NCI-H1694 treated with DMSO at 0.1 percent for 48 hours (cell line): ENCODE measurements around the gene RGS1.

ENCODE experiments used
- DNase-seq: peaks from one replicate; lab custom pipeline; 2025; lab: John Stamatoyannopoulos, UW

The RGS1 gene

GRCh38 chr1:192553741-192554140, 21.8 kb upstream of the RGS1 start:
- DNase-seq = no peak

GRCh38 chr1:192554904-192555303, 20.7 kb upstream of the RGS1 start:
- no peak for DNase-seq

DNA sequence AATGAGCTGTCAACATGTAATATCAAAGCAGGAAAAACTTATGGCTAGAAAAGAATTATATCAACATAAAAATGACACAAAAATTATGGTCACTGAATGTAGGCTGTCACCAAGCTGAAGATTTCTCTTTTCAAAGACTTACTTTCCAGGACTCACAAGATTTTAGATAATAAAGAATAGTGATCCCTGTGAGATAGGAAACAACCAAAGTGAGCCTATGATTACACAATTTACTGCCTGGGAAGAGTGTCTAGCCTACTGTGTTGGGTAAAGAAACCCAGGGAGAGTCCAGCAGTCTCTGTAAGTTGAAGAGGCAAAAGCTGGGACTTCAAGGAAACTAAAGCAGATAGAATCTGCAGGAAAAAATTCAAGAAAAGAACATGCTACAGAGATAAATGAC, 20.2 kb upstream of the RGS1 start:
- no peak for DNase-seq

DNA sequence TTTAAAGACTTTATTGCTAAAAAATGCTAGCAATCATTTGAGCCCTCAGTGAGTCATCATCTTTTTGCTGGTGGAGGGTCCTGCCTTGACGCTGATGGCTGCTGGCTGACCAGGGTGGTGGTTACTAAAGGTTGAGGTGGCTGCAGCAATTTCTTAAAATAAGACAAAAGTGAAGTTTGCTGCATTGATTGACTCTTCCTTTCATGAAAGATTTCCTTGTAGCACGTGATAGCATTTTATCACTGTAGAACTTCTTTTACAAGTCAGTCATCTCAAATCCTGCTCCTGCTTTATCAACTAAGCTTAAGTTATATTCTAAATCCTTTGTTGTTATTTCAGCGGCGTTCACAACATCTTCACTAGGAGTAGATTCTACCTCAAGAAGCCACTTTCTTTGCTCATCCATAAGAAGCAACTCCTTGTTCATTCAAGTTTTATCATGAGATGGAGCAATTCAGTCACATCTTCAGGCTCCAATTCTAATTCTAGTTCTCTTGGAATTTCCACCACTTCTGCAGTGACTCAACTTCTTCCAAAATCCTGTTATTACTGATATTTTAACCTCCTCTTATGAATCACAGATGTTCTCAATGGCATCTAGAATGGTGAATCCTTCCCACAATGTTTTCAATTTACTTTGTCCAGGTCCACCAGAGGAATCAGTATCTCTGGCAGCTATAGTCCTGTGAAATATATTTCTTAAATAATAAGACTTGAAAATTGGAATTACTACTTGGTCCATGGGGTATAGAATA, 17.6 kb upstream of the RGS1 start:
- no peak for DNase-seq

GRCh38 chr1:192559115-192560006, 16.2 kb upstream of the RGS1 start:
- DNase-seq = no peak

DNA sequence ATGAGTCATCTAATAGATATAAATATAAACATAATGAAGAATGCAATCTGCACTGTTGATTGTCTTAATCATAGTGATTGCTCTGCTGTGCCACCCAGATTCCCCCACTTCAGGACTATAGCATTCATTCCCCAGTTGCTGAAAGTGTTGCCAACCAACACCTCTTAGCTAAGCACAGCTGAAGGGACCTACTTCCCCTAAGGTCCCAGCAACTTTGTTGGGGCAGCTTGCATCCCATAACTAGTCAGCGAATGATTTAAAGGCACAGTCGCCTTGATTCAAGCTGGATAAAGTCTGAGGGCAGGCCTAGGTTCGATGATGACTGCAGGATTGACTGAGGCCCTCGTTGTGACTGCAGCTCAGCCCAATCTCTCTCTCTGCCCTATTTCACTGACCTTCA, 14.3 kb upstream of the RGS1 start:
- no peak for DNase-seq

- DNase-seq = no peak
Measured at GRCh38 chr1:192563129-192563528, 12.4 kb upstream of the RGS1 start.

DNA sequence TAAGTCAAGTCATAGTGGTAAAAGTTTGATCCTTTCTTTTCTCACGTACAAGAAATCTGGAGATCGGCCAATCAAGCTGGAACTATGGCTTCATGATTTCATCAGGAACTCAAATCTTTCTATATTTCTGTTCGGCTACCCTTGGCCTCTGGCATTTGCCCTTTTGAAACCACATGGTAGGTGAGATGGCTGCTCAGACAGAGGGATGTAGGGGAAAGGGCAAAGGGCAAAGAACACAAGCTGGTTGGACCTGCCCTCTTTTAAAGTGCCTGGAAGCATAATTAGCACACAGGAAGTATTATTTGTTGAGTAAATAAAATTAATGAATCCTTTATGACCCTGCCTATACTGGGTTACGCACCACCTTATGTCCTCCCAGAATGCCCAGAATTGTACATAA, 11.5 kb upstream of the RGS1 start:
- no peak for DNase-seq

- no peak for DNase-seq
Measured at GRCh38 chr1:192565946-192566345, 9.6 kb upstream of the RGS1 start.

- no peak for DNase-seq
Measured at GRCh38 chr1:192566657-192567056, 8.9 kb upstream of the RGS1 start.

DNA sequence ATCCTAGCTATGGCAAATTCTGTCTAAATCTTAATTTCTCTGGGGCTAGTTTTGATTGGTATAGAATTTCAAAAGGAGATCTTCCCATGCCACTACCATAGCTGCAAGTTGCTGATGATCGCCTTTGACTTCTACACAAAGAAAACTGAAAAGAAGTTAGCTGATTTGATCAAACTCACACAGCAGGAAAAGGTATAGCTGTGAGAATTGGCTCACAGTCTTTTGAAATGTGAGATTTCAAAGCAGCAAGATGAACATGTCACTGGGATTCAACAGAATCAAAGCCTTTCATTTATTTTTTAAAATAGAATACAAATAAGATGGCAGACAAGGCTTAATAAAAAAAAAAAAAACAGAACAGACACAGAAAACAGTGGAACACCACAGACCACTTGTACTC, 7.5 kb upstream of the RGS1 start:
- no peak for DNase-seq

GRCh38 chr1:192571668-192572067, 3.9 kb upstream of the RGS1 start:
- DNase-seq = no peak

- DNase-seq = no peak
Measured at GRCh38 chr1:192573499-192573898, 2.1 kb upstream of the RGS1 start.

DNA sequence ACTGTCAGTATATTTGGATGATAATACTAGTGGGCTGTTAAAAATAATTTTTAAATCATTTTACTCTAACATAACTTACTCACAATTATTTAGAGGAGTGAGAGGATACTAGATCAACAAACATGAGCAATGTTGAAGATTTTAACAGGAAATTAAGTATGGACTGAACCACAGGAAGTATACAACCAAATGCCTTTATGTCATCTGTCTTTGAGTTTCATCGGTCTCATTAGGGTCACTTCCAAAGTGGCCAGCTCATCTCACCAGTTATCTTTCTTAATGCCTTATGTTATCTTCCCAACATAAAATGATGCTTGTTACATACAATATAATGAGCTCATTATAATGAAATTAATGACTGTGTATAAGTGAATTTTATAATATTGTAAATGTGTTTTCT, 1.5 kb upstream of the RGS1 start:
- no peak for DNase-seq

DNA sequence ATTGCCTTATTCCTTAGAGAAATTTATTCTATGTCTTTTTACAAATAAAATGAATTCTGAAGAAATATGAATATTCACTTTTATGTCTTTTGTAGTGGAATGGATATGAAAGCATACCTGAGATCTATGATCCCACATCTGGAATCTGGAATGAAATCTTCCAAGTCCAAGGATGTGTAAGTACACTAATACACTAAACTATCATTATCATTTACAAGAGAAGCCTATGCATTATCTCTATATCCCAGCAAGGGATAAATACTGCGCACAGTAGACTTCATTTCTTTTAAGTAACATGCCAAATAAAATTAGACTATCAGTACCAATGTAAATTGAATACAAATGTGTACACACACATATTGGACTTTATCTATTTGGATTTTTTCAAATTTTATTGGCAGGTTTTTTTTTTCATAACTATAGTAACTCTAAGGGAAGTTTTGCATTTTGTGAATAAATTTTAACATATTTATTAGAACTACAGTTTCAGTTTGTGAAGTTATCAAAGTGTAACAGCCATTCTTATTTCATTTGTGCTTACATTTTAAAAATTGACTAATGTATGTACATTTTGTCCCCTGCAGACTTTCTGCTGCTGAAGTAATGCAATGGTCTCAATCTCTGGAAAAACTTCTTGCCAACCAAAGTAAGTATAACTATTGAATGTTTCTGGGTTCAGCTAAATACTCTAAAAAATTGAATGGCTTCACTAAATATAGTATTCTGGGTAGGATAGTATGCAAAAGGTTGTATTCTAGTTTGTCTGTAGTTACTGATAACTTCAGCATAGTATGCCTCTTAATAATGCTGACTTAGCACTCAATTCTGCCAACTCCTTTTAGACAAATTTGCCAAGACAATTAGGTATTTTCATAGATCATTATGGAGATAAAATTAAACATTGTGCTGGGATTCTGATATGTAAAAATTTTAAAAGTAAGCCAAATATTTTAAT, 894 bp downstream of the RGS1 start:
- DNase-seq = no peak

DNA sequence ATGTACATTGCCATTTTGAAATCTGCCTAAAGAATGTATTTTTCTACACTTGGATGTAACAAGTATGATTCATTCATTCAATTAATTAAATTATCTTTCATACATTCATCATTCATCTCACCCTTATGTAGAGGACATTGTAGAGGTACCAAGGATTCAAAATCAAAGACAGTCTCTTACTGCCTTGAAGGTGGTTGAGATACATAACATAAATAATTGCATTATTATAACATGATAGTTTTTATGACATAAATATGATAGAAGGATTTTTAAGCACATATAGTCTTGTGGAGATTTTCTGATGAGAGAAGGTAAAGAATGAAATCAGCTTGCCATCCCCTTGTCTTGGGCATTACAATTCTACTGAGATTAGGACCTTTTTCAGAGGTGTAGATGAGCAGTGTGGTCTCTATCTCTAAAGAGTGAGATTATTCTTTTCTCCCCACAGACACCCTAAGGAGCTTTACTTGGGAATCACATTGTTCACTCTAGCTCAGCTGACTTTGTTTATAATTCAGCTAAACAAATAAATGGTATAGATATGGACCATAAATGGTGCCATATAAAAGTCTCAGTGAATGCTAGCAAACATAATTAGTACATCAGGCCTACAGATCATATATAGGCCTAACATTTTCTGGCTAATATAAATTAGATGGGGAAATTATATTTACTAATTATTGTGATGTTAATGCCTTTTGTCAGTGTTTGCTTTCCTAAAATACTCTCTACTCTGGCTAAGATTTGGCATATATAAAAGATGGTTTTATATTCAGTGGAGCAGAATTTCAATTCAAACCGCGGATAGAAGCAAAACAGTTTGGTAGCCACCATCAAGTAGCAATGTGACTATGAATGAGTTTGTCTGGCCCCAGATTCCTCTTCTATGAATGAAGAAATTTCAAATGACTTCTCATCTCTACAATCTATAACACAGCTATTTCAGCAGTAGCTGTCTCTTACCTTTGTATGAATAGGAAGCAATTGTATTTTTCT, 1.9 kb downstream of the RGS1 start:
- DNase-seq = no peak

DNA sequence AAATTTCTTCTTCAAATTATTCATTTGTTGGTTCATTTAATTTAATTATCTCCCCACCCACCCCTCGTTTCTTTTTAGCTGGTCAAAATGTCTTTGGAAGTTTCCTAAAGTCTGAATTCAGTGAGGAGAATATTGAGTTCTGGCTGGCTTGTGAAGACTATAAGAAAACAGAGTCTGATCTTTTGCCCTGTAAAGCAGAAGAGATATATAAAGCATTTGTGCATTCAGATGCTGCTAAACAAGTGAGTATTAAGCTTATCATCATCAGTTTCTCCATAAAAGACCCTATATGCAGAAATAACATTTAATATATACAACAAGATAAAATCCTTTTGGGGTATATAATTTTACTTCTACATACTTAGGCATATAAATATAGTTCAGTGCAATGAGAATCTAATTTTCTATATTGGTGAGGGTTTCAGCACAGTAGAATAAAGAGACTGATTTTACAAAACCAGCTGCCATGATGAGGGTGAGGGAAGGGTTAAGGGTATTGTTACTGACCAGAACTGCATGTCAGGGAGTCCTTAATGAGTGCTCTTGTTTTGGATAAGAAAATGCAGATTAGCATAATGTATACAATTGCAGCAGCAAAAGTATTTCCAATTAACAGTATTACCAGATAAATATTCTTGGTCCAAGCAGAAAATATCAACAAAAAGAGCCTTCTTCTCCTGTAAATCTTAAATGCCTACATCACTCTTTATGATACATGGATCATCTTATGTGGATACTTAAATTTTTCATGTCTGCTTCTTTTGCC, 2.8 kb downstream of the RGS1 start:
- DNase-seq = no peak

DNA sequence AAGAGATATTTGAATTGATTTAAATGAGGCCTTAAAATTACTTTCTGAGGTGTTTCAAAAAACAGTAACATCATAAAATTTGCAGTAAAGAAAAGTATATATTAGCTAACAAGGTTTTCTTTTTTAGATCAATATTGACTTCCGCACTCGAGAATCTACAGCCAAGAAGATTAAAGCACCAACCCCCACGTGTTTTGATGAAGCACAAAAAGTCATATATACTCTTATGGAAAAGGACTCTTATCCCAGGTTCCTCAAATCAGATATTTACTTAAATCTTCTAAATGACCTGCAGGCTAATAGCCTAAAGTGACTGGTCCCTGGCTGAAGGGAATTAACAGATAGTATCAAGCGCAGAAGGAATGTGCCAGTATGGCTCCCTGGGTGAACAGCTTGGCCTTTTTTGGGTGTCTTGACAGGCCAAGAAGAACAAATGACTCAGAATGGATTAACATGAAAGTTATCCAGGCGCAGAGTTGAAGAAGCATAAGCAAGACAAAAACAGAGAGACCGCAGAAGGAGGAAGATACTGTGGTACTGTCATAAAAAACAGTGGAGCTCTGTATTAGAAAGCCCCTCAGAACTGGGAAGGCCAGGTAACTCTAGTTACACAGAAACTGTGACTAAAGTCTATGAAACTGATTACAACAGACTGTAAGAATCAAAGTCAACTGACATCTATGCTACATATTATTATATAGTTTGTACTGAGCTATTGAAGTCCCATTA, 3.6 kb downstream of the RGS1 start:
- DNase-seq = no peak

GRCh38 chr1:192580351-192580962, 4.9 kb downstream of the RGS1 start:
- DNase-seq = no peak
